ENCODE measurements around the gene MCRIP1.

MCRIP1 gene

GRCh38 chr17:81792675-81793615 lies 40.1 kb downstream of the MCRIP1 start:
- Histone ChIP-seq H3K4ac (ENCODE audit: low read depth in 1 of 2, low read length in 2 of 2) (no peak overlapping the region), H3K14ac (ENCODE audit: low read length in 2 of 2) (peak overlapping the region in 1 of 2 experiments; percentile 61), H3K18ac (ENCODE audit: low read depth in 1 of 2, low read length in 2 of 2) (no peak overlapping the region), H2BK5ac (ENCODE audit: low read depth, low read length, poor library complexity, severe bottlenecking) (no peak overlapping the region), H4K91ac (ENCODE audit: low read length) (peak overlapping the region; percentile 82), H3K27me3 (ENCODE audit: control insufficient read depth in 1 of 2, insufficient read depth in 1 of 2, low read length in 2 of 2) (peaks cover 5 to 27% of the 10 kb centered on the region in 2 experiments), H3K4me3 (ENCODE audit: insufficient read depth in 1 of 2, low read depth in 1 of 2, low read length in 2 of 2) (no peak overlapping the region), H3K36me3 (ENCODE audit: control insufficient read depth in 1 of 2, insufficient read depth in 2 of 2, low read depth in 1 of 2, low read length in 2 of 2) (peaks cover 0 to 2% of the 10 kb centered on the region in 2 experiments), H3K27ac (ENCODE audit: low read length, poor library complexity, severe bottlenecking) (no peak overlapping the region), H2AK5ac (ENCODE audit: low read length, severe bottlenecking) (no peak overlapping the region), H2BK12ac (ENCODE audit: low read length in 2 of 2) (peak overlapping the region in 1 of 2 experiments; percentile 10), H3K9me3 (ENCODE audit: control insufficient read depth, low read length) (no peaks in the 10 kb centered on the region), H2BK15ac (ENCODE audit: low read depth, poor library complexity, severe bottlenecking) (no peak overlapping the region), H3K4me1 (ENCODE audit: control insufficient read depth, insufficient read depth, low read depth, low read length) (peaks cover 3% of the 10 kb centered on the region), H3K79me1 (replicated peaks; ENCODE audit: low read length, poor library complexity, severe bottlenecking) (no peaks in the 10 kb centered on the region), H4K8ac (ENCODE audit: low read length) (no peak overlapping the region), H3K9ac (ENCODE audit: low read length) (no peak overlapping the region), H3K23ac (ENCODE audit: low read length in 2 of 2) (peak overlapping the region in 1 of 2 experiments; percentile 56), H2BK120ac (ENCODE audit: low read depth, low read length) (no peak overlapping the region), H2AFZ (ENCODE audit: low read depth, low read length) (no peak overlapping the region), H3K4me2 (ENCODE audit: low read length, poor library complexity, severe bottlenecking) (no peak overlapping the region)
- no peak for DNase-seq
- WGBS: 92% methylated on average over 8 of the region's 8 CpGs
